IMR-90 (cell line): Measurements from ENCODE around the gene MAMLD1. TPM values are rescaled to one million over a fixed set of nuclear protein-coding genes. Genes with fewer than 3 reads are reported as not detected.

Experiments used
- ATAC-seq: fragments of 200-7000 bp; cut with Tn5 transposase; 2 replicates; pipeline ENCODE4 v1.9.1; 2020; ENCODE audit warnings: low read depth, mild to moderate bottlenecking, moderate library complexity
- BruUV-seq: library from RNA; stranded (reverse); fragments of 400-500 nt; replicated peaks from 2 replicates; lab custom pipeline; 2021; lab: Mats Ljungman, UMichigan
- CTCF ChIA-PET: fragments of 300-600 bp; formaldehyde crosslinking; extraction: SDS; loops from one replicate; lab custom pipeline; 2021; ENCODE audit warnings: antibody characterized with exemption; lab: Yijun Ruan, JAX
- POLR2A ChIA-PET: fragments of 300-600 bp; sonication (Branson Sonifier 250); formaldehyde crosslinking; loops from one replicate; lab custom pipeline; 2022; ENCODE audit warnings: antibody characterized with exemption; ENCODE audit not compliant: unreplicated experiment; lab: Charles Lee
- DNase-seq: peaks from one replicate; pipeline ENCODE4 v3.0.0; 2013
- H2AFZ ChIP-seq: replicated peaks from 2 replicates; pipeline ENCODE3; 2013; ENCODE audit warnings: low read length, mild to moderate bottlenecking; ENCODE audit not compliant: poor library complexity
- H2AK5ac ChIP-seq: 2 replicates; pipeline ENCODE4 v1.6.1; 2013; ENCODE audit warnings: low read depth, low read length, inconsistent platforms
- H2AK9ac ChIP-seq: replicated peaks from 2 replicates; pipeline ENCODE3; 2013; ENCODE audit warnings: mild to moderate bottlenecking, low read depth, low read length, moderate library complexity; ENCODE audit not compliant: poor library complexity
- H2BK120ac ChIP-seq: 2 replicates; pipeline ENCODE4 v1.6.1; 2013; ENCODE audit warnings: low read depth, low read length, inconsistent platforms
- H2BK15ac ChIP-seq: 3 replicates; pipeline ENCODE4 v1.6.1; 2013; ENCODE audit warnings: low read depth, low read length, inconsistent platforms
- H2BK20ac ChIP-seq: 2 replicates; pipeline ENCODE4 v1.6.1; 2013; ENCODE audit warnings: low read depth, mild to moderate bottlenecking, inconsistent platforms, low read length, moderate library complexity
- H2BK5ac ChIP-seq: 2 replicates; pipeline ENCODE4 v1.6.1; 2013; ENCODE audit warnings: mild to moderate bottlenecking, low read depth, low read length, inconsistent platforms; ENCODE audit not compliant: poor library complexity, severe bottlenecking
- H3K14ac ChIP-seq: replicated peaks from 2 replicates; pipeline ENCODE4 v1.6.1; 2013; ENCODE audit warnings: low read depth, low read length, inconsistent platforms
- H3K18ac ChIP-seq: 2 replicates; pipeline ENCODE4 v1.6.1; 2013; ENCODE audit warnings: low read depth, low read length, control low read depth
- H3K23ac ChIP-seq: 2 replicates; pipeline ENCODE4 v1.6.1; 2013; ENCODE audit warnings: low read depth, low read length, inconsistent platforms
- H3K27ac ChIP-seq: 2 replicates; pipeline ENCODE4 v1.5.1; 2013; ENCODE audit warnings: mild to moderate bottlenecking, control low read depth, low read length; ENCODE audit not compliant: insufficient read depth
- H3K27me3 ChIP-seq: 2 replicates; pipeline ENCODE4 v1.6.1; 2013; ENCODE audit warnings: low read length; ENCODE audit not compliant: control insufficient read depth, insufficient read depth
- H3K36me3 ChIP-seq: 2 replicates; pipeline ENCODE4 v1.6.1; 2013; ENCODE audit warnings: low read length, mixed read lengths; ENCODE audit not compliant: control insufficient read depth, insufficient read depth
- H3K4ac ChIP-seq: 2 replicates; pipeline ENCODE4 v1.6.1; 2013; ENCODE audit warnings: low read depth, low read length, inconsistent platforms
- H3K4me1 ChIP-seq: 2 replicates; pipeline ENCODE4 v1.6.1; 2013; ENCODE audit warnings: low read length, mixed read lengths; ENCODE audit not compliant: control insufficient read depth, insufficient read depth
- H3K4me2 ChIP-seq: 2 replicates; pipeline ENCODE4 v1.6.1; 2013; ENCODE audit warnings: low read depth, mild to moderate bottlenecking, control low read depth, low read length, moderate library complexity
- H3K4me3 ChIP-seq: 2 replicates; pipeline ENCODE4 v1.5.1; 2013; ENCODE audit warnings: low read depth, mild to moderate bottlenecking, control low read depth, low read length, moderate library complexity; ENCODE audit not compliant: insufficient read depth
- H3K56ac ChIP-seq: 2 replicates; pipeline ENCODE4 v1.6.1; 2013; ENCODE audit warnings: low read length, inconsistent platforms; ENCODE audit not compliant: insufficient read depth; ENCODE audit errors: extremely low read depth
- H3K79me1 ChIP-seq, 2 experiments: 2 replicates each; pipeline ENCODE4 v1.6.1; 2013; ENCODE audit warnings: low read length in 2 of 2, inconsistent platforms in 1 of 2, low read depth in 1 of 2
- H3K9ac ChIP-seq: 2 replicates; pipeline ENCODE4 v1.6.1; 2013; ENCODE audit warnings: low read depth, low read length, control low read depth
- H3K9me1 ChIP-seq: 2 replicates; pipeline ENCODE4 v1.6.1; 2013; ENCODE audit warnings: low read length, inconsistent platforms; ENCODE audit not compliant: insufficient read depth
- H3K9me3 ChIP-seq: 2 replicates; pipeline ENCODE4 v1.6.1; 2013; ENCODE audit warnings: low read length; ENCODE audit not compliant: control insufficient read depth, insufficient read depth
- H4K20me1 ChIP-seq: 2 replicates; pipeline ENCODE4 v1.6.1; 2013; ENCODE audit warnings: low read length, inconsistent platforms; ENCODE audit not compliant: insufficient read depth
- H4K5ac ChIP-seq: 2 replicates; pipeline ENCODE4 v1.6.1; 2013; ENCODE audit warnings: mild to moderate bottlenecking, low read depth, low read length, control low read depth
- H4K8ac ChIP-seq, 2 experiments: 2 replicates each; pipeline ENCODE4 v1.6.1; 2013; ENCODE audit warnings: low read depth in 2 of 2, low read length in 2 of 2, control low read depth in 1 of 2, inconsistent platforms in 1 of 2
- H4K91ac ChIP-seq: 2 replicates; pipeline ENCODE4 v1.6.1; 2013; ENCODE audit warnings: low read depth, low read length, inconsistent platforms; ENCODE audit not compliant: insufficient read depth
- SMC3 ChIP-seq: fragments of 150-350 bp; IDR thresholded peaks from 2 replicates; pipeline ENCODE4 v1.6.1; 2016; ENCODE audit warnings: low read depth, mild to moderate bottlenecking, antibody characterized with exemption, low read length, moderate library complexity
- WGBS, 2 experiments: methylation state at CpG; one replicate each; pipeline versions ENCODE4 v1.1.5 to v1.1.7; 2013; ENCODE audit warnings: missing lambda C conversion rate in 2 of 2; ENCODE audit not compliant: insufficient read length in 1 of 2; ENCODE audit errors: extremely low coverage in 2 of 2; 5-methylcytosine and 5-hydroxymethylcytosine counted together
- dilution Hi-C: fragments of 300-500 bp; cut with HindIII; formaldehyde crosslinking; loops from one replicate; pipeline ENCODE4 v1.14.3; 2018; ENCODE audit warnings: low sequenced_read_pairs; ENCODE audit not compliant: unreplicated experiment
- in situ Hi-C: fragments of 300-500 bp; cut with MboI; formaldehyde crosslinking; loops from 3 replicates; pipeline ENCODE4 v1.14.3; 2019; ENCODE audit warnings: low sequenced_read_pairs, inconsistent platforms, mixed read lengths
- intact Hi-C: fragments of 100-400 bp; cut with micrococcal nuclease; formaldehyde crosslinking; loops from 2 replicates; pipeline ENCODE4 v1.10.0; 2022
- polyA plus RNA-seq, 3 experiments: library from polyadenylated mRNA; depleted of rRNA; stranded (reverse); fragments of >200 nt; gene quantifications; 2 replicates each; pipeline ENCODE4 v1.2.3, GENCODE V29; 2012; ENCODE audit warnings: low replicate concordance in 1 of 3
- total RNA-seq: library from RNA; depleted of rRNA; stranded (reverse); fragments of >200 nt; gene quantifications from 2 replicates; pipeline ENCODE4 v1.2.3, GENCODE V29; 2012

MAMLD1 gene
- total and polyA plus RNA-seq, 2 of the 4 experiments (the other 2 are of a cell fraction) = 1.4 to 11.0 TPM

DNA sequence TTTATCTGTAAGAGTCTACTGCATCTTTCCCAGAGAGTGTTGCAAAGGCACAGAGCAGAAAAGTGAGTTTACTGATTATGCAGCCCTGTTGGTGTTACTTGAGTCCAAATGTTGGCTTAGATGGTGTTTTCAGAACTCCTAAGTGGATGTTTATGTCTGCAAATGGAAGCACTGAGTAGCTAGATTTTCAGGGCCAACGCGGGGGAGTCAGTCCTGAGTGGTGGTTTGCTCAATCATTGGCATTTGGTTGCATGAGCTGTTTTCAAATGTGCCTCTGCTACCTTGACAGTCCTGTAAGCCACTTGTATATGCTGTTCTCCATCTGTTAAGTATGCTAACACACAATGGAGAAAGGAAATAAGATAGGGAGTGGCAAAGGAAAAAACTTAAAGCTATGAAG lies 45.4 kb downstream of the MAMLD1 start:
- no peak overlapping the region for H3K23ac ChIP-seq
- no peak overlapping the region for H2AFZ ChIP-seq
- BruUV-seq = no TSS peak
- H3K4me2 ChIP-seq = no peak overlapping the region
- H2AK5ac ChIP-seq = no peak overlapping the region
- H2BK15ac ChIP-seq = no peak overlapping the region
- H3K9me1 ChIP-seq = peaks cover 6% of the 10 kb centered on the region; the same call in 1 of the 2 replicates
- no peak overlapping the region for H4K5ac ChIP-seq
- WGBS, 2 experiments = no CpG with 5 or more reads among the region's 2 CpGs
- intact Hi-C loops = no loop called here
- no peaks in the 10 kb centered on the region for H3K9me3 ChIP-seq
- ChIA-PET CTCF (no interaction called here), POLR2A (no interaction called here)
- ATAC-seq (no peak), DNase-seq (peak; percentile 23)
- H3K27ac ChIP-seq = no peak overlapping the region
- H3K27me3 ChIP-seq = no peaks in the 10 kb centered on the region
- H3K14ac ChIP-seq = no peak overlapping the region
- H3K4me1 ChIP-seq = no peaks in the 10 kb centered on the region; the same call in 1 of the 2 replicates
- H4K91ac ChIP-seq = no peak overlapping the region
- no peak for TF ChIP-seq SMC3
- H2BK5ac ChIP-seq = no peak overlapping the region
- H3K4me3 ChIP-seq = no peak overlapping the region
- H4K20me1 ChIP-seq = peaks cover 20% of the 10 kb centered on the region; the same call in 1 of the 2 replicates
- H2BK120ac ChIP-seq = no peak overlapping the region
- no peak overlapping the region for H3K9ac ChIP-seq
- dilution Hi-C loops = no loop called here
- no peak overlapping the region for H2BK20ac ChIP-seq
- in situ Hi-C loops = no loop called here
- H3K4ac ChIP-seq = no peak overlapping the region
- no peaks in the 10 kb centered on the region for H3K36me3 ChIP-seq
- H3K79me1 ChIP-seq = peaks cover 5 to 29% of the 10 kb centered on the region in 2 experiments; a peak in 2 of 4 replicates
- no peak overlapping the region for H4K8ac ChIP-seq
- no peak overlapping the region for H2AK9ac ChIP-seq
- no peak overlapping the region for H3K56ac ChIP-seq
- H3K18ac ChIP-seq = no peak overlapping the region
